Diencephalon (tissue), 1 donor: ENCODE measurements around the gene OVCH2. TPM values are rescaled to one million over a fixed set of nuclear protein-coding genes. Genes with fewer than 3 reads are reported as not detected.

ENCODE experiments used
- total RNA-seq: library from RNA; depleted of rRNA; stranded (reverse); fragments of >200 nt; gene quantifications from one replicate; pipeline ENCODE4 v1.2.3, GENCODE V29; 2014

Gene OVCH2, protein sequence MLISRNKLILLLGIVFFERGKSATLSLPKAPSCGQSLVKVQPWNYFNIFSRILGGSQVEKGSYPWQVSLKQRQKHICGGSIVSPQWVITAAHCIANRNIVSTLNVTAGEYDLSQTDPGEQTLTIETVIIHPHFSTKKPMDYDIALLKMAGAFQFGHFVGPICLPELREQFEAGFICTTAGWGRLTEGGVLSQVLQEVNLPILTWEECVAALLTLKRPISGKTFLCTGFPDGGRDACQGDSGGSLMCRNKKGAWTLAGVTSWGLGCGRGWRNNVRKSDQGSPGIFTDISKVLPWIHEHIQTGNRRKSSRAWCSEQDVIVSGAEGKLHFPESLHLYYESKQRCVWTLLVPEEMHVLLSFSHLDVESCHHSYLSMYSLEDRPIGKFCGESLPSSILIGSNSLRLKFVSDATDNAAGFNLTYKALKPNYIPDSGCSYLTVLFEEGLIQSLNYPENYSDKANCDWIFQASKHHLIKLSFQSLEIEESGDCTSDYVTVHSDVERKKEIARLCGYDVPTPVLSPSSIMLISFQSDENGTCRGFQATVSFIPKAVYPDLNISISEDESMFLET
- not detected for total RNA-seq

DNA sequence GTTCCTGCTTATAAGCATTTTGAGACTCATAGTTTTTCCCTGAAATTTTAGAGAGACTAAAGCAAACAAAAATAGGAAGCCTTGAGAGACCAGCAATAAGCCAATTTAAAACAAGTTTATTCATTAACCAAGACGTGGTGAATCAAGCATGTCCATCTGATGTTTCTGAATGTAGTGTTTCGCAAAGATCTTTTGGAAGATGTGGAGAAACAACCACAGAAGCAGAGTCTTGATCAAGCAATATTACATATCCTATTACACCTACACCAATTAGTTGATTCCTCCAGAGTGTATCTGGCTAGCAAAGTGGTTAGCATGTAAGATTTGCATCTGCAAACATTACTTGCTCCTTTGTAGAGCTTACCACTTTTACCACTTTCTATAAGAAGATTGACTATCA lies at the start of gene OVCH2:
Gene OVCH2 (minus strand): TSS at position 101 of the 400 bp plus-strand sequence. CDS start 83 bp downstream, at position 18.

DNA sequence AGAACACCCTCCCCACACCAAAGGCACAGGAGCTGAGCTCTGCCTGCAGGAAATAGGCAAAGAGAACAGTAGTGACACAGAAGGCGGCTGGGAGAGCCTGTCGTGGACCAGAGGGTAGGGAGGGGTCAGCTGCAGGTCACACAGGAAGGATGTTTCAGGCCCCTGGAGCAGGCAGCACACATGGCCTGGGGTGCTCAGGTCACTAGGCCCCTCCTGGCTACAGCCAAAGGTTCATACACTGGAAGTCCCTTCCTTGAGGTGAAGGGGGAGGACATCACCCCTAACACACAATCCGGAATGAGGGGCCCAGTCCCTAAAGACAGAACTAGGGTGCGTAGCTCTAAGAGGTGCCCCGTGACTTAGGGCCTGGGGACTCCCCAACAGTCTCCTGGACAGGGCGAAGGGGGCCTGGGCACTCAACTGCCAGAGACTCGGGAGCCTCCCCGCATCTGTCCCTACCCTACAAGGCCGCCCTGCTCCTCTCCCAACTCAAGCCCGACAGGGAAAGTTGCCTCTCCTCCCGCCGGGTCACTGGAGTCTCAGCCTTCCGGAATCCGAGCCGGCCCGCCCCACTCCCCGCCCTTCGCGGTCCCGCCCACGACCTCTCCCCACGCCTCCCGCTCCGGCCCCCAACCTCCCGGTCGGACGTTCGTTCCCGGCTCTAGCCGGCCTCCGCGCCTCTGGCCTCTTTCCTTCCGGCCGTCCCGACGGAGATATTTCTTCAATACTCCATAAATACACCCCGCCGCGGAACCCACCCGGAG lies 33.1 kb downstream of the OVCH2 start, which contains the start of gene CYB5R2:
Gene CYB5R2 (minus strand): TSS at position 541 of the 764 bp plus-strand sequence. CDS start 675 bp downstream, outside the sequence.

Other genes starting within 250 kb of the OVCH2 start
- 1.2 TPM for gene OLFML1, start 221.0 kb downstream of the OVCH2 start, total RNA-seq
- gene PPFIBP2, start 192.5 kb downstream of the OVCH2 start, total RNA-seq: 11.1 TPM
- gene CYB5R2, start 33.0 kb downstream of the OVCH2 start, total RNA-seq: 2.5 TPM
- gene OR5P2, start 90.5 kb upstream of the OVCH2 start, total RNA-seq: 0.23 TPM
- gene OR5P3, start 124.4 kb upstream of the OVCH2 start, total RNA-seq: not detected
- not detected for gene OR10A6, start 224.8 kb upstream of the OVCH2 start, total RNA-seq
- gene OR10A3, start 235.2 kb upstream of the OVCH2 start, total RNA-seq: not detected